ENCODE results near the gene VEZT.

GRCh38 chr12:95300286-95300685 lies 82.7 kb downstream of the VEZT start:
- no peak for TF ChIP-seq CTCF (IDR thresholded peaks at IDR 0.05)
- TF ChIP-seq POLR2A (IDR thresholded peaks at IDR 0.05) = no peak
- TF ChIP-seq POLR2AphosphoS5 (IDR thresholded peaks at IDR 0.05) = no peak

Data from gastroesophageal sphincter (tissue), 3 donors.